OCI-LY1 (cell line): ENCODE results near the gene DDX56.

ENCODE experiments used
- EZH2 ChIP-seq: fragments of 200-600 bp; sonication (generic), shearing (Covaris generic); IDR thresholded peaks from 2 replicates; pipeline ENCODE4 v1.8.0; 2017; ENCODE audit warnings: borderline replicate concordance, mixed run types, mild to moderate bottlenecking, antibody characterized with exemption, low read length, moderate library complexity, mixed read lengths
- TF ChIP-seq, protein P1 (sequence below): fragments of 200-600 bp; sonication (generic), shearing (Covaris generic); IDR thresholded peaks from 2 replicates; pipeline ENCODE4 v1.5.1; 2017; ENCODE audit warnings: mild to moderate bottlenecking, antibody characterized with exemption, low read length, moderate library complexity, mixed read lengths

DNA sequence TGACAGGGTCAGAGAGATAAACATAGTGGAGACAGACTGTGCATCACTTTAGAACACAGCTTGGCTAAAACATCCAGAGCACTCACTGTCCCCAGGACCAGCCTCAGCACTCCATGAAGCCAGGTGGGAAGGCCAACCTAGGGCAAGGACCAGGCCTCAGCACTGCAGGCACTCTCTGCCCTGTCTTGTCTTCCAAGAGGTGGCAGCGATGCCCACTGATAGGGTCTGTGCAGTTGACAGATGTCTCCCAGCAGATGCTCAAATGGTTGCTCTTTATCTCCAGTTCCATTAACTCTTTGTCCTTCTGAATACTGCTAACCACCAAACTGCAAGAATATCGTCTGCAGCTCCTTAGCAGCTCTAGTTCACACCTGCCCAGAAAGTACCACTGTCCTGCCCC lies 9.1 kb downstream of the DDX56 start:
- TF ChIP-seq, protein P1, sequence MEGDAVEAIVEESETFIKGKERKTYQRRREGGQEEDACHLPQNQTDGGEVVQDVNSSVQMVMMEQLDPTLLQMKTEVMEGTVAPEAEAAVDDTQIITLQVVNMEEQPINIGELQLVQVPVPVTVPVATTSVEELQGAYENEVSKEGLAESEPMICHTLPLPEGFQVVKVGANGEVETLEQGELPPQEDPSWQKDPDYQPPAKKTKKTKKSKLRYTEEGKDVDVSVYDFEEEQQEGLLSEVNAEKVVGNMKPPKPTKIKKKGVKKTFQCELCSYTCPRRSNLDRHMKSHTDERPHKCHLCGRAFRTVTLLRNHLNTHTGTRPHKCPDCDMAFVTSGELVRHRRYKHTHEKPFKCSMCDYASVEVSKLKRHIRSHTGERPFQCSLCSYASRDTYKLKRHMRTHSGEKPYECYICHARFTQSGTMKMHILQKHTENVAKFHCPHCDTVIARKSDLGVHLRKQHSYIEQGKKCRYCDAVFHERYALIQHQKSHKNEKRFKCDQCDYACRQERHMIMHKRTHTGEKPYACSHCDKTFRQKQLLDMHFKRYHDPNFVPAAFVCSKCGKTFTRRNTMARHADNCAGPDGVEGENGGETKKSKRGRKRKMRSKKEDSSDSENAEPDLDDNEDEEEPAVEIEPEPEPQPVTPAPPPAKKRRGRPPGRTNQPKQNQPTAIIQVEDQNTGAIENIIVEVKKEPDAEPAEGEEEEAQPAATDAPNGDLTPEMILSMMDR = no peak
- TF ChIP-seq EZH2 = no peak
